Muscle layer of duodenum (tissue), 2 donors: ENCODE data around the gene CST3.
"Not testable (repeated sequence)": the region's sequence is repeated elsewhere in the genome, so short reads cannot be mapped to it uniquely, and the experiment has no call there.

Experiments
- H3K27ac ChIP-seq: one replicate; pipeline ENCODE4 v1.7.0; 2013; ENCODE audit warnings: mild to moderate bottlenecking, low read length
- H3K27me3 ChIP-seq: one replicate; pipeline ENCODE4 v1.7.0; 2013; ENCODE audit warnings: low read depth, mild to moderate bottlenecking, control low read depth, low read length
- H3K36me3 ChIP-seq, 2 donors: one replicate each; pipeline ENCODE4 v1.7.0; 2013; ENCODE audit warnings: low read length in 2 of 2, control low read depth in 1 of 2, mild to moderate bottlenecking in 1 of 2; ENCODE audit not compliant: insufficient read depth in 2 of 2, control insufficient read depth in 1 of 2
- H3K4me1 ChIP-seq, 2 donors: one replicate each; pipeline ENCODE4 v1.7.0; 2013; ENCODE audit warnings: low read length in 2 of 2, mild to moderate bottlenecking in 2 of 2, control low read depth in 1 of 2, moderate library complexity in 1 of 2; ENCODE audit not compliant: insufficient read depth in 2 of 2, control insufficient read depth in 1 of 2
- H3K4me3 ChIP-seq, 2 donors: one replicate each; pipeline ENCODE4 v1.7.0; 2013; ENCODE audit warnings: low read length in 2 of 2, low read depth in 1 of 2, mild to moderate bottlenecking in 1 of 2
- H3K9me3 ChIP-seq, 2 donors: one replicate each; pipeline ENCODE4 v1.7.0; 2013; ENCODE audit warnings: low read length in 2 of 2, control low read depth in 1 of 2, mild to moderate bottlenecking in 1 of 2; ENCODE audit not compliant: control insufficient read depth in 1 of 2
- donor health status: healthy.

CST3 gene, protein sequence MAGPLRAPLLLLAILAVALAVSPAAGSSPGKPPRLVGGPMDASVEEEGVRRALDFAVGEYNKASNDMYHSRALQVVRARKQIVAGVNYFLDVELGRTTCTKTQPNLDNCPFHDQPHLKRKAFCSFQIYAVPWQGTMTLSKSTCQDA

DNA sequence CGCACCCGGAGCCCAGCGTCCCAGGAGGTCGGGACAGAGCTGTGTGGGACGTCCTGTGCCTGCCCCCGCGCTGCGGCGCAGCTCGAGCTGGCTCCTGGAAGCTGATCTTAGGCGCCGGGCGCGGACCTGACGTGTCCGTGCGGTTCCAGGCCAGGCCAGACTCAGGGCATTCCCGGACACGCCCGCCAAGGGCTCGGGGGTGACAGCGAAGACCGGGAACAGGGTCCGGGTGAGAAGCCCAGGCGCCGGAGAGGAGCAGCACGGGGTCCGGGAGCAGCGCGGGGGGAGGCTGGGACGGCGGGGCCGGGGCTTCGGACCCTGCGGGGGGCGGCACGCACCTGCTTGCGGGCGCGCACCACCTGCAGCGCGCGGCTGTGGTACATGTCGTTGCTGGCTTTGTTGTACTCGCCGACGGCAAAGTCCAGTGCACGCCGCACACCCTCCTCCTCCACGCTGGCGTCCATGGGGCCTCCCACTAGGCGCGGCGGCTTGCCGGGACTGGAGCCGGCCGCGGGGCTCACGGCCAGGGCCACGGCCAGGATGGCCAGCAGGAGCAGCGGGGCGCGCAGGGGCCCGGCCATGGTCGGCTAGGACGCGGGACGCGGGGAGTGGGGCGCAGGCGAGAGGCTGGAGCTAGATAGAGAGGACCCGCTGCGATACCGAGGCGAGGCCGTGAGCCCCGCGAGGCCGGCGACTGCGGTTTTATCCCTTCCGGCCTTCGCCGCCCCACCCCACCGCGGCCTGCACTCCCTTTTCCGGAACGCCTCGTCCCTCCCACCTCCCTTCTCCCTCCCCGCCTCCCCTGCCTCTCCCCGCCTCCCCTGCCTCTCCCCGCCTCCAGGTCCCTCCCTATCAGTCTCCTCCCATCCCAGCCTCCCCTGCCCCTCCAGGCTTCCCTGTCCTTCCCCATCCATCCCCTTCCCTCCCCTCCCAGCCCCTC is at the start of gene CST3:
CST3 (minus strand) TSS at position 674 of the 940 bp plus-strand sequence; CDS start at position 581, 93 bp downstream.
- peaks cover 12 to 14% of the 10 kb centered on the region in 2 donors for H3K36me3 ChIP-seq

DNA sequence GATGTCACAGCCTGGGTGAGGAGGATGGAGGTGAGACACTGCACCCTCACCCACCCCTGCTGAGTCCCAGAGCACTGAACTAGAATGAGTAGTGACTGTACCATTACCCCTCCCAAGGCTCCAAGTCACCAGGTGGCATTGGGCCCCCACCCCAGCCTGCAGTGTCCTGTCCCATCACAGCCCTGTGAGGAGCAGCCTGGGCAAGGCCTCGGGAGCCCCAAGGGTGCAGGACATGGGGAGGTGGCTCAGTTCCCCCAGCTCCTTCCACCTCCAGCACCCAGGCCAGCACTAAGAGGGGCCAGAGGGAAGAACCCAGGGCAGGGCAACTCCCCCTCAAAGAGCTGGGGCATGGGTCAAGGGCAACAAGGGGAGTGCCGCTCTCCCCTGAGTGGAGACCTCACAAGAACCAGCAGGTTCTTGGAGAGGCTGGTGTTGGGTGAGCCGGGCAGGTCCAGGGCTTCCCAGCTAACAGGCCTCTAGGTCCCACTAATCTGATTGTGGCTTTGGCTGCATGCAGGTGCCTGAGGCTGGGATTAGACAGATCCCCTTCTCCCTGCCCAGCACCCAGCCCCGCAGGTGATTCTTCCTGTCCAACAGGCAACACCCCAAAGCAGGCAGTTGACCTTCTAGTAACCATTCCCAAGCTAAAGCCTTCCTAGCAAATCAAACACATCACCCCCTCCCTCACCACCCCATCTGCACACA is 48.4 kb upstream of the CST3 start:
- Histone ChIP-seq H3K4me1 (no peaks in the 10 kb centered on the region), H3K36me3 (no peaks in the 10 kb centered on the region), H3K27ac (no peak overlapping the region), H3K27me3 (peaks cover 2% of the 10 kb centered on the region), H3K9me3 (no peaks in the 10 kb centered on the region), H3K4me3 (no peak overlapping the region)

More for the DNA sequence above, at the start of gene CST3:
- Histone ChIP-seq H3K4me1 (peaks cover 13 to 46% of the 10 kb centered on the region in 2 donors), H3K9me3 (no peaks in the 10 kb centered on the region), H3K4me3 (peak within 1 kb of the TSS; percentile 69 to 88), H3K27ac (peak within 1 kb of the TSS; percentile 20), H3K27me3 (no peaks in the 10 kb centered on the region)

DNA sequence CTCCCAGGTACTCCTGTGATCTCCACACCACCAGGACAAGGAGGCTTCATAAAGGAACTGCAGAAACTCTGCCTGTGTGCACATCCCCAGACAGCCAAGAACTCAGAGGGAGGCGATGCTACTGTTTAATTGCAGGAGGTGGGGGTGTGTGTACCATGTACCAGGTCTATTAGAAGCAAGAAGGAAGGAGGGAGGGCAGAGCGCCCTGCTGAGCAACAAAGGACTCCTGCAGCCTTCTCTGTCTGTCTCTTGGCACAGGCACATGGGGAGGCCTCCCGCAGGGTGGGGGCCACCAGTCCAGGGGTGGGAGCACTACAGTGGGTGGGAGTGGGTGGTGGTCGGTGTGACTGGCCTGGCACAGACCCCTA is 47.8 kb upstream of the CST3 start:
- not testable (repeated sequence) for H3K4me1 ChIP-seq, H3K27ac ChIP-seq, H3K9me3 ChIP-seq, H3K4me3 ChIP-seq, H3K27me3 ChIP-seq, H3K36me3 ChIP-seq

DNA sequence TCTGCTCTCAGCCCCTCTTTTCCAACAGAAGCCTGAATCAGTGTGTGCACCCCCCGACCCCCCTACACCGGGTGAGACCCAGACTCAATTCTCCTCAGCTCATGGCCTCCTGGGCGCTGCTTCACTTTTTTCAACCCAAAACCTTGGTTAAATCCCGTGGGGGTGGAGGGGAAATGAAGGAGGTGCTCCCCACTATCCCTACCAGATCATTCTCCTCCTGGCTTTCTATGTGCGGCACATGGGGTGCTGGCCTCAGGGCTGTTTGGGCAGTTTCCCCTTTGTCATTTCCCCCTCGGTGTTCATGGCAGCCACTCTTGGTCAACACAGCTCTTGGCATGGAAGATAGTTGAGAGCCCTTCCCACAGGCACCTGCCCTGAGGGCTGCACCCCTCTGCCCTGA is 46.5 kb upstream of the CST3 start:
- peaks cover 2% of the 10 kb centered on the region for H3K27me3 ChIP-seq
- H3K27ac ChIP-seq = no peak overlapping the region
- no peaks in the 10 kb centered on the region for H3K36me3 ChIP-seq
- H3K4me3 ChIP-seq = no peak overlapping the region
- no peaks in the 10 kb centered on the region for H3K4me1 ChIP-seq
- no peaks in the 10 kb centered on the region for H3K9me3 ChIP-seq

DNA sequence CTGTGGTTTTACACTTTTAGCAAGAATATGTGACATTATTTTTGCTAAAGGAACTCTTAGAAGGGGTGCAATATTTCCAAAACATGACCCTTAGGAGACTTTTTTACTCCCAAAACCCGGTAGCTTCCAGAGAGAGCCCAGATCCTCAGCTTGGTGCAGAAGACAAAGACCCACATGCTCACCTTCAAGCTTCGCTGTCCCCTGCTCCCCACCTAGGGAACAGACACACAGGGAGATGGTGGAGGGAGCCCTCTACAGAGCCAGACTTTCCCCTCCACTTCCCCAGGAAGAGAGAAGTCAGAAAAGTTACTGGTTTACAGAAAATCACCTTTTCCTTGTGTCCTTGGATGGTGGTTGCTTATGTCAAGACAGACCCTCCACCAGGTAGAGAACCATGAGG is 46.1 kb upstream of the CST3 start:
- Histone ChIP-seq H3K27me3 (peaks cover 2% of the 10 kb centered on the region), H3K9me3 (no peaks in the 10 kb centered on the region), H3K27ac (no peak overlapping the region), H3K4me3 (no peak overlapping the region), H3K4me1 (no peaks in the 10 kb centered on the region), H3K36me3 (no peaks in the 10 kb centered on the region)

DNA sequence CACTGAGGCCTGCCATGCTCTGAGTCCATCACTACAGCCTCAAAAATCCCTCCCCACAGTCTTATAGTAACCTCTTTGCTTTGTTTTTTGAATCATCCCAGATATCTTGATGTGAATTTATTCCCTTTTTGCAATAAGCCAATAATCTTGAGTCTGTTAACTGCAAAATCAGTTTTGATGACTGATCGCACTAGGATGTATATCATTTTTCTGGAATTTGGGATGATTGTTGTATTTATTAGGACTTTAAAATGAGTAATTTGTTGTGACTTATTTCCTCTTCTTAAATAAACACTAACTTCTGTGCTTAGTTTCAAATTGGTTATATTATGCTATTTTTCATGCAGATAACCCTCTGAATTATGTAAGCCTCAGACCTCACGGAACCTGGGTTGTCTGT is 45.5 kb upstream of the CST3 start:
- H3K36me3 ChIP-seq = no peaks in the 10 kb centered on the region
- no peak overlapping the region for H3K27ac ChIP-seq
- no peaks in the 10 kb centered on the region for H3K4me1 ChIP-seq
- no peak overlapping the region for H3K4me3 ChIP-seq
- no peaks in the 10 kb centered on the region for H3K9me3 ChIP-seq
- peaks cover 2% of the 10 kb centered on the region for H3K27me3 ChIP-seq

DNA sequence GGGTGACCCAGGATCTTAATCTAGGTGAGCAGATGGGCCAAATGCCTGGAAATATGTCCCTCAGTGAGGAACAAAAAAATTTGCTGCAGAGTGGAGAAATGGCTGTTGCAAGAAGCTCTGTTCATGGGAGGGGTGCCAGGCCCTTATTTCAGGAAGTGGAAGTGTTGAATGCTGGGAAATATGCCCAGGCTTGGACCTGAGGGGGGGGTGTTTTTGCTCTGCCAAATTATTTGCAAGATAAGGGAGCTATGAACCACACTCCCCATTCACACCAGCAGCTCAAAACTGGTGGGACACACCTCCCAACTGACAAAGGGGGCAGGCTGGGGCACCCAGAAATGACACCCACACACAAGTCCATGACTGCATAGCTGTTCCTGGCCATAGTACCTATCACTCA is 42.4 kb upstream of the CST3 start:
- Histone ChIP-seq H3K9me3 (no peaks in the 10 kb centered on the region), H3K36me3 (no peaks in the 10 kb centered on the region), H3K4me1 (no peaks in the 10 kb centered on the region), H3K27me3 (no peaks in the 10 kb centered on the region), H3K4me3 (no peak overlapping the region), H3K27ac (no peak overlapping the region)

DNA sequence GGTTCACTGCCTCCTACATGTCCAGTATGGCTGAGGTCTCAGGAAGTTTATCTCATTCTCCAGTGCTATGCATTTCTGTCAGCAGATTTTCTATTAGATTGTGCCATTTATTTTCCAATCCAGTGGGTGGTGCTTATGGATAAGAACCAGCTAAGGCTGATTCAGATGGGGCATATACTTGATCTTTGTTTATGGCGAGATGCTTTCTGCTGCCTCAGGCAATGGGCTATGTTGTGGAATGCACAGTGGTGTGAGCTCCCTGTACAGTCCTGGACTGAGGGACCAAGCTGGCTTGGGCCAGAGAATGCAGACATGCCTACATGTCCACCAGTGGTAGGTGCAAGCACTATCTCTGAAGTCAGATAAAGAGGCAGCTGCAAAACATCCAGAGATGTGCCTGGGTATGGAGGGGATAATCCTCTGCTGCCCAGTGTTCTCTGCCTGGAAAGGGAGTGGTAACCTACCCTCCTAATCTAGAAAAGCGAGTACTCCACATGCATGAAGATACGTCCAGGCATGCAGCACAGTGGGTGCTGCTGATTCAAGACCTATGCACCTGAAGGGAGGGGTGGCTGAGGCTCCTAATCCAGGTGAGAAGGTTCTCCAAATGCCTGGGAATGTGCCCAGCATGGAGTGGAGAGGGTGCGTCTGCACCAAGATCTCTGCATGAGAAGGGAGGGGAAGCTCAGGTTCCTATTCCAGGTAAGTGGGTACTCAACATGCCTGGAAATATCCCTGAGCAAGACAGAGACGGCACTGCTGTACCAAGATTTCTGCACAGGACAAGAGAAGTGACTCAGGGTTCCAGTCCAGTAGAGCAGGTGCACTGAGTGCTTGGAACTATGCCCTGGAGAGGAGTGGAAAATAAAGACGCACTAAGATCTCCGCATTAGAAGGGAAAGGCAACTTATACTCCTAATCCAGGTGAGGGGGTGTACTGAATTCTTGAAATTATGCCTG is 41.7 kb upstream of the CST3 start:
- Histone ChIP-seq H3K9me3 (no peaks in the 10 kb centered on the region), H3K4me1 (no peaks in the 10 kb centered on the region), H3K4me3 (no peak overlapping the region), H3K27me3 (no peaks in the 10 kb centered on the region), H3K36me3 (no peaks in the 10 kb centered on the region), H3K27ac (no peak overlapping the region)

DNA sequence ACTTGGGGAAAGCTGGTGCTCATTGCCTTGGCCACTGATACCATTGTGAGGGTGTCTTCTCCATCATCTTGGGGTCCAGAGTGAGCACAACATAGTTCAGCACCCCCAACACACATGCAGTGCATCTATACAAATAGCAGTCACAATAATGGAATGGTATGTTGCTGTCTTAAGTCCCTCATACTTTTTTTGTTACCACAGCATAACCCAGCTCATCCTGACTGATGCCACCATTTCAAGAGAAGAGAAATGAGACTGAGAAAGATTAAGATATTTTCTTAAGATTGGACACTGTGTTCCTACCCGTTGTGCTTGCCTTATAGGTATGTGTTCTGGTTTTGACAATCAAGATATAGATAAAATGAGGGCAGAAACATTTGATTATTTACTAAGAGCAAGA is 35.5 kb upstream of the CST3 start:
- Histone ChIP-seq H3K9me3 (no peaks in the 10 kb centered on the region), H3K27me3 (no peaks in the 10 kb centered on the region), H3K36me3 (no peaks in the 10 kb centered on the region), H3K4me1 (no peaks in the 10 kb centered on the region), H3K4me3 (no peak overlapping the region), H3K27ac (no peak overlapping the region)

DNA sequence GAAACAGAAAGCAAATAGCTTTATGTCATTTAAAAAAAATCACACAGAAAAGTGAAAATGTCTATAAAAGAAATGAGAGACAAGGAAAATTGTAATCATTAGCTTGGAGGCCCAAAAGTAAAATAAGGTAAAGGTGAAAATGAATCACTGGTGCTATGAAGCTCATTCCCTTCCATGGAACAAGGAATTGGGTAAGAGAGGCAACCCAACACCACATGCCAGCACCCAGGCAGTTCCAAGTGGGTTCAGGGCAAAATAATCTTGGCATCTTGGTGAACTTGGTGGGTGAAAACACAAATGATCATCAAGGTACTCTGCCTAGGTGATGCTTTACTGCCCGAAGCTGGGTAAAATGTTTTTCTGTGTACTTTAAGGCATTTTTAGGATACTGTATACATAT is 34.4 kb upstream of the CST3 start:
- H3K36me3 ChIP-seq = no peaks in the 10 kb centered on the region
- H3K4me3 ChIP-seq = no peak overlapping the region
- no peaks in the 10 kb centered on the region for H3K27me3 ChIP-seq
- no peaks in the 10 kb centered on the region for H3K9me3 ChIP-seq
- no peaks in the 10 kb centered on the region for H3K4me1 ChIP-seq
- no peak overlapping the region for H3K27ac ChIP-seq
